PC-3 (cell line): ENCODE data around the gene DZIP1. TPM values are rescaled to one million over a fixed set of nuclear protein-coding genes. Genes with fewer than 3 reads are reported as not detected.
A peak's percentile ranks its signal among the peaks of the same experiment; 100 is the strongest.

Source experiments
- ATAC-seq: fragments of 200-7000 bp; cut with Tn5 transposase; 2 replicates; pipeline ENCODE4 v1.9.1; 2020; ENCODE audit warnings: mild to moderate bottlenecking, moderate library complexity
- BruUV-seq: library from RNA; stranded (reverse); fragments of 400-500 nt; replicated peaks from 2 replicates; lab custom pipeline; 2021; lab: Mats Ljungman, UMichigan
- CTCF ChIA-PET: fragments of 300-600 bp; sonication (Branson Sonifier 250); formaldehyde crosslinking; loops from one replicate; lab custom pipeline; 2022; ENCODE audit warnings: antibody characterized with exemption; lab: Charles Lee
- POLR2A ChIA-PET: fragments of 300-600 bp; sonication (Branson Sonifier 250); formaldehyde crosslinking; loops from one replicate; lab custom pipeline; 2022; ENCODE audit warnings: antibody characterized with exemption; ENCODE audit not compliant: unreplicated experiment; lab: Charles Lee
- DNase-seq: peaks from one replicate; pipeline ENCODE4 v3.0.0-alpha.2; 2015
- H2AFZ ChIP-seq: fragments of 300-600 bp; sonication (generic); 2 replicates; pipeline ENCODE4 v1.6.0; 2016; ENCODE audit warnings: antibody characterized with exemption, low read length
- H3F3A ChIP-seq: fragments of 300-600 bp; sonication (generic); one replicate; pipeline ENCODE4 v1.6.0; 2017; ENCODE audit warnings: antibody characterized with exemption, low read length, control low read depth, mild to moderate bottlenecking; ENCODE audit not compliant: unreplicated experiment
- H3K27ac ChIP-seq: fragments of 300-600 bp; sonication (generic); 2 replicates; pipeline ENCODE4 v1.5.1; 2016; ENCODE audit warnings: mild to moderate bottlenecking, low read length
- H3K27me3 ChIP-seq: fragments of 300-600 bp; sonication (generic); 2 replicates; pipeline ENCODE4 v1.6.1; 2016; ENCODE audit warnings: low read length, mixed read lengths
- H3K36me3 ChIP-seq: fragments of 300-600 bp; sonication (generic); 2 replicates; pipeline ENCODE4 v1.6.1; 2016; ENCODE audit warnings: low read depth, mixed run types, low read length, mixed read lengths
- H3K4me1 ChIP-seq: fragments of 300-600 bp; sonication (generic); 2 replicates; pipeline ENCODE4 v1.5.1; 2016; ENCODE audit warnings: low read length; ENCODE audit not compliant: insufficient read depth
- H3K4me2 ChIP-seq: fragments of 300-600 bp; sonication (generic); 2 replicates; pipeline ENCODE4 v1.6.0; 2016; ENCODE audit warnings: low read length
- H3K4me3 ChIP-seq: fragments of 300-600 bp; sonication (generic); 2 replicates; pipeline ENCODE4 v1.5.1; 2016; ENCODE audit warnings: mild to moderate bottlenecking, low read length, mixed read lengths
- H3K79me2 ChIP-seq: fragments of 300-600 bp; sonication (generic); 2 replicates; pipeline ENCODE4 v1.6.1; 2017; ENCODE audit warnings: low read length, mixed read lengths
- H3K9ac ChIP-seq: fragments of 300-600 bp; sonication (generic); 2 replicates; pipeline ENCODE4 v1.6.0; 2016; ENCODE audit warnings: mild to moderate bottlenecking, low read length
- H3K9me2 ChIP-seq: fragments of 300-600 bp; sonication (generic); replicated peaks from 2 replicates; pipeline ENCODE4 v1.6.1; 2016; ENCODE audit warnings: mixed run types, low read length, mixed read lengths
- H3K9me3 ChIP-seq: fragments of 300-600 bp; sonication (generic); 2 replicates; pipeline ENCODE4 v1.6.1; 2016; ENCODE audit warnings: low read length, mixed read lengths
- H4K20me1 ChIP-seq: fragments of 300-600 bp; sonication (generic); 2 replicates; pipeline ENCODE4 v1.6.1; 2016; ENCODE audit warnings: low read length, mixed read lengths
- CTCF ChIP-seq: fragments of 300-600 bp; sonication (generic); conservative IDR thresholded peaks from 2 replicates; pipeline ENCODE4 v1.5.1; 2017; ENCODE audit warnings: antibody characterized with exemption, low read depth, mild to moderate bottlenecking, low read length
- EZH2 ChIP-seq: fragments of 300-600 bp; sonication (generic); IDR thresholded peaks from one replicate; pipeline ENCODE4 v1.6.1; 2017; ENCODE audit warnings: antibody characterized with exemption, mild to moderate bottlenecking, low read length; ENCODE audit not compliant: unreplicated experiment
- EZH2phosphoT487 ChIP-seq: fragments of 300-600 bp; sonication (generic); IDR thresholded peaks from 2 replicates; pipeline ENCODE4 v1.6.1; 2018; ENCODE audit warnings: mild to moderate bottlenecking, antibody characterized with exemption, low read length, borderline replicate concordance
- intact Hi-C: fragments of 100-400 bp; cut with micrococcal nuclease; formaldehyde crosslinking; loops from 2 replicates; pipeline ENCODE4 v1.9.0; 2023
- total RNA-seq: library from RNA; depleted of rRNA; stranded (reverse); fragments of >200 nt; gene quantifications from 2 replicates; pipeline ENCODE4 v1.2.3, GENCODE V29; 2014

The DZIP1 gene
- total RNA-seq, 1 experiment from 2014 or later = 3.5 TPM

GRCh38 chr13:95677564-95678266 lies 33.2 kb upstream of the DZIP1 start:
- H4K20me1 ChIP-seq = peaks cover 18% of the 10 kb centered on the region
- peak overlapping the region; percentile 73 for H2AFZ ChIP-seq
- peak overlapping the region; percentile 95 for H3K9ac ChIP-seq
- TSS peak; percentile 53 for BruUV-seq
- H3K36me3 ChIP-seq = no peaks in the 10 kb centered on the region
- no peak for TF ChIP-seq EZH2phosphoT487
- TF ChIP-seq EZH2 = no peak
- TF ChIP-seq CTCF = no peak
- peak; percentile 21 for DNase-seq
- H3F3A ChIP-seq = no peaks in the 10 kb centered on the region
- ChIA-PET CTCF (no interaction called here), POLR2A (no interaction called here)
- ATAC-seq = peak; percentile 7
- H3K27me3 ChIP-seq = no peaks in the 10 kb centered on the region
- H3K9me3 ChIP-seq = no peaks in the 10 kb centered on the region
- H3K9me2 ChIP-seq = no peaks in the 10 kb centered on the region
- peaks cover 77% of the 10 kb centered on the region for H3K79me2 ChIP-seq
- intact Hi-C loops = loop anchor here (5.0 to 10.0 kb wide), 2 partner anchors 97 to 155 kb away; no protein-coding TSS in a partner anchor
- H3K4me3 ChIP-seq = peak overlapping the region; percentile 98
- H3K4me1 ChIP-seq = peaks cover 35% of the 10 kb centered on the region
- H3K4me2 ChIP-seq = peak overlapping the region; percentile 97
- H3K27ac ChIP-seq = peak overlapping the region; percentile 43; the same call in 1 of the 2 replicates

GRCh38 chr13:95676762-95677563 lies 32.5 kb upstream of the DZIP1 start, which contains the start of gene DNAJC3:
Gene DNAJC3 (plus strand): TSS chr13:95677139. CDS start chr13:95677256, 117 bp downstream.
- peaks cover 18% of the 10 kb centered on the region for H4K20me1 ChIP-seq
- H3K4me3 ChIP-seq = peak within 1 kb of the TSS; percentile 98
- DNase-seq (peak; percentile 94), ATAC-seq (peak; percentile 93)
- intact Hi-C loops = loop anchor here (5.0 to 10.0 kb wide), 2 partner anchors 98 to 155 kb away; no protein-coding TSS in a partner anchor
- no peaks in the 10 kb centered on the region for H3K9me3 ChIP-seq
- no peaks in the 10 kb centered on the region for H3K9me2 ChIP-seq
- H3K27me3 ChIP-seq = no peaks in the 10 kb centered on the region
- peak within 1 kb of the TSS; percentile 97 for H3K4me2 ChIP-seq
- ChIA-PET CTCF (interaction anchor here (0.5 to 1.0 kb wide), 3 partner anchors 16 to 304 kb away, joined by 3 to 5 read pairs (median 5); no protein-coding TSS in a partner anchor), POLR2A (interaction anchor here (0.5 to 0.6 kb wide), 2 partner anchors 16 to 157 kb away, joined by 3 read pairs; no protein-coding TSS in a partner anchor)
- H3K36me3 ChIP-seq = no peaks in the 10 kb centered on the region
- H2AFZ ChIP-seq = peak within 1 kb of the TSS; percentile 86
- peaks cover 69% of the 10 kb centered on the region for H3K79me2 ChIP-seq
- H3K9ac ChIP-seq = peak within 1 kb of the TSS; percentile 95
- H3K4me1 ChIP-seq = peaks cover 35% of the 10 kb centered on the region
- BruUV-seq = no TSS peak
- no peak for TF ChIP-seq EZH2
- TF ChIP-seq CTCF = no peak
- no peak for TF ChIP-seq EZH2phosphoT487
- no peaks in the 10 kb centered on the region for H3F3A ChIP-seq
- peak within 1 kb of the TSS; percentile 71 for H3K27ac ChIP-seq
